T-helper 1 cell treated with Interleukin-12 subunit alpha and Interleukin-12 subunit beta and Interleukin-4 antibody, amounts not matched to agents 30 μg/mL and 1 μg/mL, for 36 hours (primary cell): Measurements from ENCODE around the gene ZNF148.

Experiments
- H3K27ac Mint-ChIP-seq: one replicate; pipeline ENCODE4 v1.8.0; 2021; ENCODE audit warnings: mild to moderate bottlenecking, mixed read lengths
- H3K27me3 Mint-ChIP-seq: one replicate; pipeline ENCODE4 v1.8.0; 2021; ENCODE audit warnings: low read depth, mixed read lengths
- H3K36me3 Mint-ChIP-seq: one replicate; pipeline ENCODE4 v1.8.0; 2021; ENCODE audit warnings: low read depth, mixed read lengths
- H3K4me1 Mint-ChIP-seq: one replicate; pipeline ENCODE4 v1.8.0; 2021; ENCODE audit warnings: low read depth, mixed read lengths
- H3K4me3 Mint-ChIP-seq: one replicate; pipeline ENCODE4 v1.8.0; 2021; ENCODE audit warnings: mild to moderate bottlenecking, moderate library complexity, mixed read lengths
- H3K9me3 Mint-ChIP-seq: one replicate; pipeline ENCODE4 v1.8.0; 2021; ENCODE audit warnings: mixed read lengths

ZNF148 gene

DNA sequence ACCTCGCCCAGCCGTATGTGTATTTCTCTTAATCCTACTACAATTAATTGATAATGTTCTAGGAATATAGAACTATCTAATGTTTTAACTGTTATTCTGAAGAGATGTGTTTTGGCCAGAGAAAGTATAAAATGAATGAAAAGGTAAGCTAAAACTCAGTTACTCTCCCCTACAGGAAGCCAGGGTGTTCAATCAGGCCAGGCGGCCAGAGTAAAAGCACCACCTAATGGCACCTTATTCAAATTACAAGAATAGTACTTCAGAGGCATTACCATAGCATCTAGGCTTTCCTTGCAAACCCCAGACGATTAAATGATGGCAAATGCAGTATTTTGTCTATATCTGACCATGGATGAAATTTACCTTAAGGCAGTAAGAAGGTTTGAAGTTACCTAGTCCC is 172.9 kb downstream of the ZNF148 start:
- H3K4me3 Mint-ChIP-seq: no peak overlapping the region
- H3K4me1 Mint-ChIP-seq: peaks cover 1% of the 10 kb centered on the region
- H3K27me3 Mint-ChIP-seq: peaks cover 51% of the 10 kb centered on the region
- no peaks in the 10 kb centered on the region for H3K36me3 Mint-ChIP-seq
- H3K27ac Mint-ChIP-seq: no peak overlapping the region
- H3K9me3 Mint-ChIP-seq: no peaks in the 10 kb centered on the region

DNA sequence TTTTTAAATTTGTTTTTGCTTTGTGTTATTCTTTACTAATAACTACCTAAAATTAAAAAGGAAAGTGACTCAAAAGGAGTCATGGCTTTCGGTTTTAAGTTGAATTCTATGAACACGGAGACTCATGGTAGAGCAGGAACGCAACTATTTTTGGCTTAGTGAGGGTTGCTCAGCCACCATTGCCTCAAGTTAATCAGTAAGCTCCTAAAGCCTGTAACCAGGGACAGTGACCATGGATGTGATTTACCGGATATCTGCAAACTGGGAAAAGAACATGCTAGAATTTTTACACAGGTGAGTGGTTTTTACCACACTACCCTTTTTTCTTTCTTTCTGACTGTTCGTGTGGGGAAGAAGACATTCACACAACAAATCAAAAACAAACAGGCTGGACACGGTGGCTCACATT is 174.4 kb downstream of the ZNF148 start:
- Mint-ChIP-seq H3K27ac (no peak overlapping the region), H3K9me3 (no peaks in the 10 kb centered on the region), H3K4me1 (peaks cover 1% of the 10 kb centered on the region), H3K27me3 (peaks cover 48% of the 10 kb centered on the region), H3K36me3 (no peaks in the 10 kb centered on the region), H3K4me3 (no peak overlapping the region)

DNA sequence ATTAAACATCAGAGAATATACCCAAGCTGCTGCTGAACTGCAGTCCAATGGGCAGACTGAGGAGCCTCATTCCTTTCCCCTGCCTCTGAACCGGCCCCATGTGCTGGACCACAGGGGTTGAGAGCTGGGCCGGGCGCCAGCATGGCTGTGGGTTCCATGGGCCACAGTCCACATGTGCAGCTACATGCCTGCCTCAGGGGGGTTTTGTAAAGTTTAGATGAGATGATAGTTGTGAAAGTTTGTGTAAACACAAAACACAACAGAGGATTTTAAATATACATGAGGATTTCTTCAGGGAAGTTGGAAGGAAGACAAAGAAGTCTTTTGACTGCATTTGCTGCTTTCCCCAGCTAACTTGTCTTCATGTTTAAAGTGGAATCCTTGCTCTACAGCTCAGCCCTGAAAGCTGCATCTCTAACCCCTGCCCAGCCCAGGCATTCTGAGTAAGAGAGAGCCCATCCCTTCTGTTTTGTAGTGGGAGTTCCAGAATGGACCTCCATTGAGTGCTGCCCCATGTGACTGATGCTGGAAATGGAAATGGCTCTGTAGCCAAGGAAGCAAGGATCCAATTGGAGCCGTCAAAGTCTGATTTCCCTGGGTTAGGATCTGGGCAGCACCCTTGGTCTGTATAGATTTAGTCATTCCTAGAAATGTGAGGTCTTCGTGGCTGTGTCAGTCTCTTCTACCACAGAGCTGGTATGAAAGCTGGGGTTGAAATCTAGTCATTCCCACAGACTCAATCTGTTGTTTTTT is 180.1 kb downstream of the ZNF148 start:
- Mint-ChIP-seq H3K4me3 (no peak overlapping the region), H3K27ac (no peak overlapping the region), H3K4me1 (no peaks in the 10 kb centered on the region), H3K36me3 (no peaks in the 10 kb centered on the region), H3K9me3 (no peaks in the 10 kb centered on the region), H3K27me3 (peaks cover 48% of the 10 kb centered on the region)

DNA sequence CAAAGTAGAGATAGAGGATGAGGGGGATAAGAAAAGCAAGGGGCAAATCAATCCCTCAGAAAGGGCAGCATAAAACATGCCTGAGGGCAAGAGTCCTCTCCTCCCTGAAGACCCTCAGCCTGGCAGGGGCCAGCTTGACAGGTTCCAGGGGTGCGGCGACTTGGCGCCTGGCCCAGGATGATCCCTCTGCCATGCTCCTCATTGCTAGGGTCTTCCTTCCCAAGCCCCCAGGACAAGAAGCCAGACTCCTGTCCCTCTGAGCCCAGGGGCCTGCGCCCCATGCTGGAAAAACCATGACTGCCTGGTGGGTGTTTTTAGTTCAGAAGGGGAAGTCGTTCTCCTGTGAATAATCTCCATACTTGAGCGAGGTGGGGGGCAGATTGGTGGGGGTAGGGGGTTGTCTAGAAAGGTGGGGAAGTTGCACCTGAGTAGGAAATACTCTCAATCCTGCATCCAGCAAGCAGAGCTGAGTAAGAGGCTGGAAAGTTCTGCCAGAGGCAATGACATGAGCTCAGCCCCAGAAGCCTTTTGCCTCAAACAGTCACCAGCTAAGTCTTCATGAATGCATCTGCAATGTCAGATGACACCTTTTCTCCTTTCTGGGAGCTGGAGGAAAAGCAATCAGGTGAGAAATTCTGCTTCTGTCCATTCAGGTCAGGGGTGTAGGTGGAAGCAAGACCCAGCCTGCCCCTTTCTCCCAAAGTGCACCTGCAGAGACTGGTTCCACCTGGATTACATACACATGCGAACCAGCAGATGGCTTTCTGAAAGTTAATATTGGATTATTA is 180.9 kb downstream of the ZNF148 start:
- no peaks in the 10 kb centered on the region for H3K4me1 Mint-ChIP-seq
- H3K27me3 Mint-ChIP-seq: peaks cover 44% of the 10 kb centered on the region
- no peaks in the 10 kb centered on the region for H3K36me3 Mint-ChIP-seq
- no peak overlapping the region for H3K4me3 Mint-ChIP-seq
- no peaks in the 10 kb centered on the region for H3K9me3 Mint-ChIP-seq
- H3K27ac Mint-ChIP-seq: no peak overlapping the region

DNA sequence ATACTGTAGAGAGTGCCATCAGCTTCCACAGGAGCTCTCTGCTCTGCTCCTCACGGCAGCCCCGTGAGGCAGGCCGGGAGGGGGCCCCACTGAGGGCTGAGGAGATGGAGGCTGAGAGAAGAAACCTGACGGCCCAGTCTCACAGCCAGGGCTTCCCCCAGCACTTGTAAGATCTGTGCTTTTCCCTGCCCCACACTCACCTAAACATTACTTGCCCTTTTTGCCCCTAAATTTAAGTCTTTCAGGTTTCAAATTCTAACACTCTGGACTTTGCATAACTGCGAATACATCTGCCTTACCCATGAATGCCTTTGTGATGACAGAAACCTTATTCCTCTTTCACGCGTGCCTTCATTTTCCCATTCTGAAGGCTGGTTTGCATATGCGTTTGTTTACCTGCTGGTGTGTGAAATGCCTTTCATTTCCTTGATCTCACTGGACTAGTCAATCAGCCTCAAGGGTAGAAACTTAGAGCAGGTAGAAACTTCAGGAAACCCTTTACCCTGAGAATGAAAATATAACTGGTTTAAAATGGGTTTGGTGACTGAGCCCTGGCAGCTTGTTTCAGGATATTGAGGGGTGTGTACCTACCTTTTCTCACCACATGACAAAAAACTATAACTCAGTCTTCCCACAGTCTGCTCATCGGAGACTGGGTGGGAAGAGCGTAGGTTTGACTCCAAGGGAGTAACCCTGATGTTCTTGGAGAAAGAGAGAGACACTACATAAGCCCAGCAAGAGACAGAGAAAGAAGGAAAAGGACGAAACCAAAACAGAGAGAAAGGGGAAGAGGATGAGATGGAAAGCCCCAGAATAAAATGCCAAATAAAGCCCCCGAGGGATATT is 182.7 kb downstream of the ZNF148 start:
- H3K4me3 Mint-ChIP-seq: no peak overlapping the region
- no peaks in the 10 kb centered on the region for H3K36me3 Mint-ChIP-seq
- H3K4me1 Mint-ChIP-seq: no peaks in the 10 kb centered on the region
- peaks cover 37% of the 10 kb centered on the region for H3K27me3 Mint-ChIP-seq
- H3K9me3 Mint-ChIP-seq: no peaks in the 10 kb centered on the region
- no peak overlapping the region for H3K27ac Mint-ChIP-seq

DNA sequence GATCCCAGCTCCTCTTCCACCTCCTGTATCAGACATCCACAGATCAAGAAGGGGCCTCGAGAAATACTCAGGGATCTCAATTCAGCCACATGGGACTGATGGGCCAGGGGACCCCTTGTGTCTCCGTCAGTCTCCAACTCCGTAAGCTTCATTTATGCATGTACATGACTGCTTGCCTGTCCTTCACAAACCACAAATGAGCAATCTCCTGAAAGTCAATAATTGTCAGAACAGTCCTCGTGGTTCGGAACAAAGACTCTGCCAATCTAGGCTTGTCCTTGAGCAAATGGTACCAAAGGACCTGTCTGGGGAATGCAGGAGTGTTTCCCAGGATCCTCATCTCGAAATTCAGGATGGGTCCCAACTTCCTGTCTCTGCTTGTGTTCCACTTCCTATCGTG is 183.4 kb downstream of the ZNF148 start:
- H3K27me3 Mint-ChIP-seq: peaks cover 32% of the 10 kb centered on the region
- no peaks in the 10 kb centered on the region for H3K36me3 Mint-ChIP-seq
- H3K27ac Mint-ChIP-seq: no peak overlapping the region
- no peaks in the 10 kb centered on the region for H3K4me1 Mint-ChIP-seq
- no peak overlapping the region for H3K4me3 Mint-ChIP-seq
- H3K9me3 Mint-ChIP-seq: no peaks in the 10 kb centered on the region

DNA sequence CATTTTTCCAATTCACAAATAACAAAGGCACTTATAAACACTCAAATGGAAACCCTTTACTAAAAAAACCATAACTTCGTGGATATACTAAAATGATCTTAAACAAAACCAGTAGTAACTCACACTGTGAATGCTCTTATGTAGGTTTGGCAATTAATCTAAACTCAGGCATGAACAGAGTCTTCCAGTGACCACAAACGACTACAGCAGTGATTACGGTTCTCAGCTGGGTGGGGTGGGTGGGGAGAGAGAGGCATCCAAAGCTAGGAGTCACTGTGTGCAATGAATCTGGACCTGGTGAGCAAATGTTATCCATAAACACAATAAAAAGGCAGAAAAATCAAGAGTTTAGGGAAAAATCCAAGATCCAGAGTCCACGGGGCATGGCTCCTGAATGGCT is 183.9 kb downstream of the ZNF148 start:
- Mint-ChIP-seq H3K27me3 (peaks cover 30% of the 10 kb centered on the region), H3K36me3 (no peaks in the 10 kb centered on the region), H3K4me1 (no peaks in the 10 kb centered on the region), H3K4me3 (no peak overlapping the region), H3K27ac (no peak overlapping the region), H3K9me3 (no peaks in the 10 kb centered on the region)

DNA sequence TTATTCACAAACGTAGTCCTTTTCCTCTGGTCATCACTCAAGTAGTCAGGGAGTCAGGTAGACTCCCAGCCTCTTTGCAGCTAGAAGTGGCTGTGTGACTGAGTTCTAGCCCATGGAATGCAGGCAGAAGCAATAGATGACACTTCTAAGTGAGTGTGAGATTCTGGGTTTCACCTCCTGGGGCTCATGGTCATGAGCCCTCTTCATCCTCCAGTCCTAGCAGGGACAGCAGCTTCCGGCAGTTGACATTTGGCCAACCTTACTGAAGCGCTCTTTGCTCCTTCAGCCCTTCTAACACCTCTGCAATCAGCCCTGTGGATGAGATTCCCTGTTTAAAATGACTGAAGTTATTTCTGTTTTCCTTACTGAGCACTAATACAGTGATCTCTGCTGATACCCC is 184.3 kb downstream of the ZNF148 start:
- Mint-ChIP-seq H3K27ac (no peak overlapping the region), H3K4me1 (no peaks in the 10 kb centered on the region), H3K27me3 (peaks cover 32% of the 10 kb centered on the region), H3K36me3 (no peaks in the 10 kb centered on the region), H3K9me3 (no peaks in the 10 kb centered on the region), H3K4me3 (no peak overlapping the region)

DNA sequence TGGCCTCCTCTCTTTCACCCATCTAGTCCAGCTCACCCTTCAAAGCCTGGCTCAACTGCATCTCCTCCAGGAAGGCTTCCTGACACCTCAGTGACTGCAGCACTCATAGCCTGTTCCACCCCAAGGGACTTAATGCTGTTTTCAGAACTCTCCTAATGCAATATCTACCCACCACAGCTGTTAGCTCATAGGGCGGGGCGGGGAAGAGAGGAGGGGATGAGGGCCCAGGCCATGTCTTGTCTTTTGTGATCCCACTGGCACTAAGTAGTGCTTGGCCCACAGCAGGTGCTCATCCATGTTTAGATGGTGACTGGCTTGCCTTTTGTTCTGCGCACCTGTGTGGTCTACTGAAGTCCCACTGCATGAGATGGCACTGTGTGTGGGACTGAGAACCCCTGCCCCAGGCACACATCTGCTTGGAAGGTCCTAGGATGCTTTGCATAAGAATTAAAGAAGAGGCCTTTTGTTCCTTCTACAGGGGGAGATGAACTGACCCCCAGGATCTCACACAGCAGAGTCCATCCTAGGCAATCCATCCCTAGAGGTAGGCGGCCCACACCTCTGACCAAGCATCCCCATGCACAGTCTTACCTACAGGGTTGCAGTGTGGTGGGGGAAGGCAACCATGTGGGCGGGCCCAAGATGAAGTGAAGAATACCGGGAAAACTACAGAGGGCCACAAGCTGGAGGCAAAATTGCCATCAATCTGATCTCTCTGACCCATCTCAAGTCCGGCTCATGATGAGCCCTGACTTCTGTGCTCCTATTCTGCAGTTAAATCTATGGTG is 185.6 kb downstream of the ZNF148 start:
- H3K27me3 Mint-ChIP-seq: peaks cover 31% of the 10 kb centered on the region
- H3K36me3 Mint-ChIP-seq: no peaks in the 10 kb centered on the region
- no peak overlapping the region for H3K4me3 Mint-ChIP-seq
- no peak overlapping the region for H3K27ac Mint-ChIP-seq
- no peaks in the 10 kb centered on the region for H3K4me1 Mint-ChIP-seq
- no peaks in the 10 kb centered on the region for H3K9me3 Mint-ChIP-seq

DNA sequence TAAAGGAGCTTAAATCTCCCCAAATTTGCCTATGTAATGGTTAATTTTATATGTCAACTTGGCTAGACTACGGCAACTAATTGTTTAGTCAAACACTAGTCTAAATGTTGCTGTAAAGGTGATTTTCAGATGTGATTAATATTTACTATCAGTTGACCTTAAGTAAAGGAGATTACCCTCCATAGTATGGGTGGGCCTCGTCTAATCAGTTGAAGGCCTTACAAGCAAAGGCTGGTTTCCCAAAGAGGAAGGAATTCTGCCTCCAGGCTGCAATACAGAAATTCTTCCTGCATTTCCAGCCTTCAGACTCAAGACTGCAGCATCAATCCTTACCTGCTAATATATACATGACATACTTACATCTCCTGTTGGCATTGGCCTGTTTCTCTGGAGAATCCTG is 186.2 kb downstream of the ZNF148 start:
- no peaks in the 10 kb centered on the region for H3K9me3 Mint-ChIP-seq
- H3K27ac Mint-ChIP-seq: no peak overlapping the region
- no peak overlapping the region for H3K4me3 Mint-ChIP-seq
- peaks cover 28% of the 10 kb centered on the region for H3K27me3 Mint-ChIP-seq
- no peaks in the 10 kb centered on the region for H3K36me3 Mint-ChIP-seq
- no peaks in the 10 kb centered on the region for H3K4me1 Mint-ChIP-seq

DNA sequence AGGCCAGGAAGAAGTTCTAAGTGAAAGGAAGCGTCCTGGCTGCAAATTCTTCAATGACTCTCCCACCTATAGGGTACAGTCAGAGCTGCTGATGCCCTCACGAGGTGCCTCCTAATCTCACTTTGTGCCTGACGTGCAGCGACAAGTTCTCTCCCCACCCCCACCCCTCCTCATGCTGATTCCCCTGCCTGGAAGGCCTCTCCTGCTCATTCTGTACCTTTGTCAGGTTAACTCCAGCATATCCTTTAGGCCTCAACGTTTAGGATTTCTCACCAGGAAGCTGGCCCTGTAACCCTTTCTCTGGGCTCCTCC is 187.6 kb downstream of the ZNF148 start:
- no peaks in the 10 kb centered on the region for H3K9me3 Mint-ChIP-seq
- no peak overlapping the region for H3K27ac Mint-ChIP-seq
- no peaks in the 10 kb centered on the region for H3K36me3 Mint-ChIP-seq
- no peaks in the 10 kb centered on the region for H3K4me1 Mint-ChIP-seq
- no peak overlapping the region for H3K4me3 Mint-ChIP-seq
- H3K27me3 Mint-ChIP-seq: peaks cover 17% of the 10 kb centered on the region

DNA sequence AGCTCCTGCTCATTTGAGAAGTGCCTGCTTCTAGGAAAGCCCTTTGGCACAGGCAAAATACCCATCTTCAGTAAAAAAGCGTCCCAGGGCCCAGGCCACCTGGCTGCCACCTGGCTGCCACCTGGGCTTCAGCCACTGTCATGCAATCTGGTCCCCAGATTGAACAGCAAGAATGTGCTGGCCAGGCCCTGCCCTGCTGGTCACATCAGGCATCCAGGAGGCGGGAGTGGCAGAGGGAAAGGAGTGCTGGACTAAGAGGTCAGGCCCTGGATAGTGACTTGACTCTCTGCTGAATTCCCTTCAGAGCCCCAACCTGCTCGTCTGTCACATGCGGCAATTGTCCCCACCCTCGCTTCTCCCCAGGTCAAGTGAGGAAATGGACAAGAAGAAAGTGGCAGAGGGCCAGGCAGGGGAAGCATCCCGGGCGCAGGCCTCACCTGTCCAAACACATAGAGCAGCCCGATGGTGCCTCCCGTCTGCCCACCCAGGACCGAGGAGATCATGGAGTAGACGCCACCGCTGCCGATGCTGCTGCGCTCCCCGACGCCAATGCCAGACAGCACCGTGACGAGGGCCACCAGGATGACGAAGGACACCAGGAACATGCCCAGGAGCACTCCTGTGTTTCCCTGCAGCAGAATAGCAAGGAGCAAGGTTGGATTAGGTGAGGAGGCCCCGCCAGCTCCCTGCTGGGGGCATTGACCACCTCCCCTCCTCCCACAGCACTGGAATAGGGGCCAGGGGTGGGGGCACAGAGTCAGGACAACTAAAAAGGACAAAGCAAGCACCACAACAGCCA is 188.1 kb downstream of the ZNF148 start:
- Mint-ChIP-seq H3K9me3 (no peaks in the 10 kb centered on the region), H3K27me3 (peaks cover 16% of the 10 kb centered on the region), H3K4me1 (no peaks in the 10 kb centered on the region), H3K4me3 (no peak overlapping the region), H3K27ac (no peak overlapping the region), H3K36me3 (no peaks in the 10 kb centered on the region)

DNA sequence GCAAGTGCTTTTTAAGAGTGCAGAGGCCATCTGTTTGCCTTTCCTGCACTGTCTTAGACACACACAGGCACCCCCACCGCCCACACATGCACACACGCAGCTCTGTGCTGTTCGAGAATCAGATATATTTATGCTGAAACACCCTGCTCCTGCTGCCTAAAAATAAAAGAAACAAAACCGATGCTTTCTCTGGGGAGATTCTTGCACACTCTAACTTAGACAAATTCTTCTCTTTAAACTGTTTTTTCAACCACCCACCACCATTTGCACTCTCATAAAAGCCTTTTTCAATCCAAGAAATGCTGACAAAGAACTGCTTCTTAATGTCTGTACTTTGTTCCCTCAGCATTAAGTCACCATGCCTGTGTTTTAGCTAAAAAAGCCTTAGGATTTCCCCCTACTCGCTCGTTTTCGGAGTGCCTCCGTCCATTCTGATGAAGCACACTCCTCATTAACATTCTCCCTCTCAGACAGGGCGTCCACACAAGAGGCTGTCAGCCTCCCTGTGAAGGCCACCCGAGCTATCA is 188.8 kb downstream of the ZNF148 start:
- no peaks in the 10 kb centered on the region for H3K36me3 Mint-ChIP-seq
- H3K27me3 Mint-ChIP-seq: peaks cover 16% of the 10 kb centered on the region
- no peaks in the 10 kb centered on the region for H3K4me1 Mint-ChIP-seq
- no peak overlapping the region for H3K4me3 Mint-ChIP-seq
- no peak overlapping the region for H3K27ac Mint-ChIP-seq
- H3K9me3 Mint-ChIP-seq: no peaks in the 10 kb centered on the region
